HG02763 (cell line): Measurements from ENCODE around the gene PLXNA1.

Experiments
- ATAC-seq: cut with Tn5 transposase; IDR thresholded peaks from one replicate; pipeline ENCODE4 v1.9.1; 2021; ENCODE audit warnings: mild to moderate bottlenecking, moderate library complexity; ENCODE audit not compliant: unreplicated experiment

The PLXNA1 gene

GRCh38 chr3:126964950-126965349 is 18.0 kb upstream of the PLXNA1 start:
- ATAC-seq = no peak

- ATAC-seq = no peak
Observed at GRCh38 chr3:126965526-126966080, 17.3 kb upstream of the PLXNA1 start.

- ATAC-seq = no peak
Observed at GRCh38 chr3:126967386-126967785, 15.5 kb upstream of the PLXNA1 start.

- no peak for ATAC-seq
Observed at GRCh38 chr3:126968391-126969390, 14.2 kb upstream of the PLXNA1 start.

- no peak for ATAC-seq
Observed at GRCh38 chr3:126969586-126969985, 13.3 kb upstream of the PLXNA1 start.

- ATAC-seq = no peak
Observed at GRCh38 chr3:126970101-126970500, 12.8 kb upstream of the PLXNA1 start.

- ATAC-seq = no peak
Observed at GRCh38 chr3:126970921-126971320, 12.0 kb upstream of the PLXNA1 start.

GRCh38 chr3:126971891-126972351 is 11.0 kb upstream of the PLXNA1 start:
- no peak for ATAC-seq

- no peak for ATAC-seq
Observed at GRCh38 chr3:126972866-126973265, 10.0 kb upstream of the PLXNA1 start.

- ATAC-seq = no peak
Observed at GRCh38 chr3:126973814-126974213, 9.1 kb upstream of the PLXNA1 start.

GRCh38 chr3:126974756-126975155 is 8.2 kb upstream of the PLXNA1 start:
- no peak for ATAC-seq

GRCh38 chr3:126976906-126977305 is 6.0 kb upstream of the PLXNA1 start:
- ATAC-seq = no peak

- ATAC-seq = no peak
Observed at GRCh38 chr3:126977821-126978220, 5.1 kb upstream of the PLXNA1 start.

- no peak for ATAC-seq
Observed at GRCh38 chr3:126978291-126978690, 4.6 kb upstream of the PLXNA1 start.

GRCh38 chr3:126979046-126979628 is 3.8 kb upstream of the PLXNA1 start:
- ATAC-seq = no peak

- ATAC-seq = no peak
Observed at GRCh38 chr3:126980266-126980811, 2.6 kb upstream of the PLXNA1 start.

GRCh38 chr3:126982126-126982470 is 817 bp upstream of the PLXNA1 start:
- peak; percentile 30 for ATAC-seq

GRCh38 chr3:126983276-126983652 is 349 bp downstream of the PLXNA1 start:
- peak; percentile 1 for ATAC-seq

GRCh38 chr3:126983653-126984390 is 907 bp downstream of the PLXNA1 start:
- no peak for ATAC-seq

GRCh38 chr3:126984391-126985131 is 1.6 kb downstream of the PLXNA1 start:
- ATAC-seq = no peak
